Activated CD8-positive, alpha-beta memory T cell treated with anti-CD3 and anti-CD28 coated beads for 36 hours (primary cell): ENCODE measurements around the gene ACSM5. TPM values are rescaled to one million over a fixed set of nuclear protein-coding genes. Genes with fewer than 3 reads are reported as not detected.

Experiments
- CTCF ChIA-PET: fragments of 350-600 bp; sonication (Branson Sonifier 250); formaldehyde crosslinking; loops from one replicate; lab custom pipeline; 2021; ENCODE audit warnings: antibody characterized with exemption; lab: Charles Lee
- POLR2A ChIA-PET: fragments of 350-600 bp; sonication (Branson Sonifier 250); formaldehyde crosslinking; loops from one replicate; lab custom pipeline; 2021; ENCODE audit warnings: antibody characterized with exemption; lab: Charles Lee
- total RNA-seq, 2 experiments: library from RNA; stranded (reverse); gene quantifications; one replicate each; pipeline ENCODE4 v1.2.3, GENCODE V29; 2021

The ACSM5 gene, protein sequence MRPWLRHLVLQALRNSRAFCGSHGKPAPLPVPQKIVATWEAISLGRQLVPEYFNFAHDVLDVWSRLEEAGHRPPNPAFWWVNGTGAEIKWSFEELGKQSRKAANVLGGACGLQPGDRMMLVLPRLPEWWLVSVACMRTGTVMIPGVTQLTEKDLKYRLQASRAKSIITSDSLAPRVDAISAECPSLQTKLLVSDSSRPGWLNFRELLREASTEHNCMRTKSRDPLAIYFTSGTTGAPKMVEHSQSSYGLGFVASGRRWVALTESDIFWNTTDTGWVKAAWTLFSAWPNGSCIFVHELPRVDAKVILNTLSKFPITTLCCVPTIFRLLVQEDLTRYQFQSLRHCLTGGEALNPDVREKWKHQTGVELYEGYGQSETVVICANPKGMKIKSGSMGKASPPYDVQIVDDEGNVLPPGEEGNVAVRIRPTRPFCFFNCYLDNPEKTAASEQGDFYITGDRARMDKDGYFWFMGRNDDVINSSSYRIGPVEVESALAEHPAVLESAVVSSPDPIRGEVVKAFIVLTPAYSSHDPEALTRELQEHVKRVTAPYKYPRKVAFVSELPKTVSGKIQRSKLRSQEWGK
- total RNA-seq, result not detected

DNA sequence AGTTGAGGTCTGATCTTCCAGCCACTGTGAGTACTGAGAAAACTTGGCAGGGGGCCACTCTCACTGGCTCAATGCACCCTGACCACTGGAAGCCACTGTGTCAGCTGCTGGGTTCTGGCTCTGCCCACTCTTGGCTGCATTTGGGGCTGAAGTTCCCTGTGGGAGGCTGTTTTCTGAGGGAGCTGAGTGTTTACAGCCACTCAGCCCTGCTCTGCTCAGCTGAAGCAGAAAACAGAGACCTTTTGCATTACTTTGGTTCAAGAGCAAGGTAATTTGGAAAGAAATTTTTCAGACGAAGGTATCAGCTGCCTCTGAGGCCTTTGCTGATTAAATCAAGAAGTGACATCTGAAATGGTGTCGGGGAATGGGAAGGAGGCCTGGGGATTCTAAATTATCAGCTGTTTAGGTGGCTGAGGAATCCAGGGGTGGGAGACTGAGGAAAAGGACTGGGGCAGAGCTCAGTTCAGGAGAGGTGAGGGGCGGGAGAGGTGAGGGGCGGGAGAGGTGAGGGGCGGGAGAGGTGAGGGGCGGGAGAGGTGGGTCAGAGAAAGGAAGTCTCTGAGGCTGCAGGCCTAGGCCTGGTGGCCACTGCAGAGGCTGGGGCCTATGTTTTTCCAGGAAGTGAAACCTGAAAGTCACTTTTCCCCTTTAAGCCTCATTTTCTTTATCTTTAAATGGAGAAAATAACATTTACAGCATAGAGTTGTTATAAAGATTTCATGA lies at the start of gene ACSM5:
Gene ACSM5, plus strand, starts transcription at position 137 of the 723 bp plus-strand sequence. CDS start 1,951 bp downstream, outside the sequence.
- POLR2A ChIA-PET, result no interaction called here
- CTCF ChIA-PET, result no interaction called here

DNA sequence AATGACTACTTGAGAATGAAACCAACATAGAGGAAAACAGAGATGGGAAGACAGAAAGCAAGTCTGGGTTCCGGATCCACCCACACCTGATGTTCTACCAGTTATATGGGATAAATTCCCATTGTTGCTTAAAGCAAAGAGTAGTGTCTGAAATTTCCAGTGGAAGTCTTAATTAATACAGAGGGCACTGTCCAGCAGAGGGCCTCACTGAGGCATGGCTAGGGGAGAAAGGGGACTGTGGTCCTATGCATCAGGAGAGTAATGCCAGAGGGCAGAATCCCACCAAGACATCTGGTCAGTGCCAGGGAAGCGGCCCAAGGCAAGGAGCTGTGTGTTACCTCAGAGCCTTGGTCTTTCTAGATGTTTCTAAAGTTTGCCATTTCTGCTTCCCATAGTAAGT lies 49.3 kb upstream of the ACSM5 start:
- POLR2A ChIA-PET, result no interaction called here
- CTCF ChIA-PET, result no interaction called here

DNA sequence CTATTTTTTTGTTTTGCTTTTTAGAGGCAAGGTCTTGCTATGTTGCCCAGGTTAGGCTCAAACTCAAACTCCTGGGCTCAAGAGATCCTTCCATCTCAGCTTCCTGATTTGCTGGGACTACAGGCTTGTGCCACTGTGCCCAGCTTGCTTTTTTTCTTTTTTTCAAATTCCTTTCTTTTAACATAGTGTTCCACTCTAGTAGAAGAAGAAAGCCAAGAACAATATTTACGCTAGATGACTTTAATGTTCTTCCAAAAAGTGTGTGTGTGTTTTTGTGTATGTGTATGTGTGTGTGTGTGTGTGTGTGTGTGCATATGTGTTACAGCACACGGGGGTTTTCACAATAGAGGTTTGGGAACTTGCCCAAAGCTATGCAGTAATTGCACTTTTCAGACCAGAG lies 46.1 kb upstream of the ACSM5 start:
- CTCF ChIA-PET, result no interaction called here
- POLR2A ChIA-PET, result no interaction called here

DNA sequence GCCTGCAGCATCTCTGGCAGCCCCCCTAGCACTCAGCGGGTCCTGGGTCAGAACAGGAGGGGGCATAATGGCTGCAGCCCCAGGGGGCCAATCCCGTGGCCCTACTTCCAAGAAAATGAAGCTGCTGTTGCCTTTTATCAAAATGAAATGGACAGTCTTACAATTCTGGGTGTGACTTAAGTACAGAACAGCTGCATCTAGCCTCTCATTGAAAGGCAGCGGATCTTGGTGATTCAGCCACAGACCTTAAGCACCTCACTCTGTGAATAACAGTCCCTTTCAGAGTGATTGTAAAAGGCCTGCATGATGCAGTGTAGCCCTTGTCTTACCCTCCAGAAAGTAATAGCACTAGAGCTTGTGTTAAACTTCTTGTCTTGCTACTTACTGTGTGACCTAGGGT lies 45.3 kb upstream of the ACSM5 start:
- POLR2A ChIA-PET, result no interaction called here
- CTCF ChIA-PET, result no interaction called here

DNA sequence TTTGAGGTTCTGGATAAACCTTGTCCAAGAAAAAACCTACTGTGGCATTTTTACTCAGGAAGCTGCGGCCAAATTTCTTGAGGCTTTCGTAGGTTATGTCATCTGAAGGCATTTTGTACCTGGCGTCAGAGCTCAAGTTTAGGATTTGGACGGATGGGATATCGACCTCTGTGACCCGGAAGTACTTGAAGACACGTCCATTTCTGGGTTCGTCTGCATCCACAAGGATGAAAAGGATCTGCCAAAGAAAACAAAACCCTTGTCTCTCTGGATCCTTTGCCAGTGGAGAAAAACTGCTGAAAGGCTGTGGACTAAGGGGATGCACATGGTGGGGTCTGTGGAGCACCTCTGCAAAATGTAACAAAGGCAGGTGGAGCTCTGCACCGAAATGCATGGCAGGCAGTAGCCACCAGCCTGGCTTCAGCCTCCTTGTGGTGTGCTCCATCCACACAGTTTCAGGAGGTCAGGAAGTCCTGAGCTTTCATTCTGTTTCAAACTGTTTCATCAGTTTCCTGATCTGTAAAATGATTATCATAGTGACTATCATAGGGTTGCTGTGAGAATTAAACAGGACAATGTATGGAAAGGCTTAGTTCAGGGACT lies 39.8 kb upstream of the ACSM5 start:
- ChIA-PET CTCF (no interaction called here), POLR2A (no interaction called here)

DNA sequence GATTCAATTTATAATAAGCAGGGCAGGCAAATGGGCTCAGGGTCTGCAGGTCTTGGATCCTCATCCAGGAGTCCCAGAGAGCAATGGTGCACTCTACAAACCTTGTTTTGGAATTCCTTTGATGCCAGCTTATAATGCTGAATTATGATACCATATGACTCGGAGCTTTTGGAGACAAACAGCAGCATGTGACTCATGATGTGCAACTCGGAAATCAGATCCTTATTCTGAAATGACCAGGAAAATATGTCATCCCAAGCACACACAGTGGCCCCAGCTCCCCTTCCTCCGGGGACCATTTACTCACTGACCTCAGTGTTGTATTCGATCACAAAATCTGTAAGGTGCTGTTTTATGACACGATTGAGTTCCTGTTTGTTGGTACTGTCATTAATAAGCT lies 36.6 kb upstream of the ACSM5 start:
- POLR2A ChIA-PET, result no interaction called here
- CTCF ChIA-PET, result no interaction called here

DNA sequence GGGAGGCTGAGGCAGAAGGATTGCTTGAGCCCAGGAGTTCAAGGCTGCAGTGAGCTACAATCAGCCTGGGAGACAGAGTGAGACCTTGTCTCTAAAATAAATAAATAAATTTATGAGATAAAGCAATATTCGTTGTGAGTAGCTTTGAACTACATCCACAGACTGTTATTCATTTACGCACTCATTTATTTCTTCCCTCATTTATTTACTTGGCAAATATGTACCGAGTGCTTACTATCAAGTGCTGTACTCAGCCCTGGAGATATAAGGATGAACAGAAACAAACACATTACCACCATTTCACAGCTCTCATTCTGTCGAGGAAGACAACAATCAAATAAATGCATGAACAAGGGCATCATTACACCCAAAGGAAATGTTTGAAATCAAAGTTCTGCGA lies 32.2 kb upstream of the ACSM5 start:
- POLR2A ChIA-PET, result no interaction called here
- CTCF ChIA-PET, result no interaction called here

DNA sequence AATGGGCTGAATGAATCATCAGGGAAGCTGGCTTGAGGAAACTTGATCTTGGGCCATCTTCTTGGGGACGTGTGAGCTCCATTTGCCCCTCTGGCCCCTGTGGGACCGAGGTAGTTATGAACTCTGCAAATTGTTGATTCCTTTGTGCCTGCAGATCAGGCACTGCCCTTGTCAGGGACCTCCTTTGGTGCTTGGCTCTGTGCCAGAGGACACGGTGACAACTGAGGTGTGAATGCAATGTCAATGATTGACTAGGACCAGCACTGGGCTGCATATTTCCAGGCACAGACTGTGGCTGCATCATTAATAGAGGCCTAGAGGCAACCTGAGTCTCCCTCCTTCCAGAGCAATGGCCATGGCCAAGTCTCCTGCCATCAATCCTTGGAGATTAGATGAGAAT lies 28.6 kb upstream of the ACSM5 start:
- POLR2A ChIA-PET, result no interaction called here
- CTCF ChIA-PET, result interaction anchor here (0.7 kb wide), 1 partner anchor 100 kb away, joined by 3 read pairs; no protein-coding TSS in a partner anchor

- POLR2A ChIA-PET, result no interaction called here
- CTCF ChIA-PET, result interaction anchor here (1.0 to 4.1 kb wide), 2 partner anchors 475 to 478 kb away, joined by 4 to 29 read pairs; no protein-coding TSS in a partner anchor
Observed at GRCh38 chr16:20382202-20382948, 27.0 kb upstream of the ACSM5 start.

DNA sequence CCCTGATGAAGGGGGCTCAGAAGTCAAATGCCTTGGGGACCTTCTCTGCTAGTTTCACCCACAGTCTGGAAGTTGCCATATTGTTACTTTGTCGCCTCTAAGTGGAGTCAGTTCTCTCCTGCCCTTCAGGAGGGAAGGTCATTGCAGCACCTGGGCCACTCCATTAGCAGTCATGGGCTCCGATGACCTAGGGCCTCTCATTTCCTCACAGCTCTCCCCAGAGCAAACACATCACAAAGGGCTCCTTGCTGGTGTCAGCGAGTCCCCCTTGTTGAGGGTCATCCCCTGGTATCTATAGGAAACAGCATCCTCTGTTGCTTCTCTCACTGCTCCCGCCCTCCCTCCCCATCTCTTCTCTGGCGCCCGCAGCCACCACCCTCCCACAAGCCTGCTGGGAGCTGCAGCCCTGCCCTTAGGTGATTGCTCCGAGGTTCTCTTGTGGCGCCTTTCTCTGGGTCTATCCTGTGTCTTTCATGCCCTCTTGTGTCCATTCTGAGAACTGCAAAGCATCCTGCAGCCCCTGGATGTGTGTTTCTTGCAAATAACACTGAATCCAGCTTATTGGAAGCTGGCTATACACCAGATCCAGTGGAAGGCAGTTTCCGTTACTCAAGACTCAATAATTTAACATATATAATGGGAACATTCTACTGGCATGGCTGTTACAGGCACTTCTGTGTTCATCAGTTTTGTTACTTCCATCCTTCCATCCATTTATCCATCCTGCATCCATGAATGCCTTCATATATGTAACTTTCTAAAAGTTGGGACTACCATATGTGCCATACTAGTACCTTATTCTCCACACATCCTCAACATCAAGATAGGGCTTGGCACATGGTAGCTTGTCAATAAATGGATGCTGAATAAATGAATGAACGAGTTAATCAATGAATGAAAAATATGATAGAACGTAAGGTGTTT lies 26.0 kb upstream of the ACSM5 start:
- ChIA-PET CTCF (interaction anchor here (0.6 to 4.1 kb wide), 4 partner anchors 13 to 479 kb away, joined by 3 to 29 read pairs (median 4); no protein-coding TSS in a partner anchor), POLR2A (no interaction called here)

DNA sequence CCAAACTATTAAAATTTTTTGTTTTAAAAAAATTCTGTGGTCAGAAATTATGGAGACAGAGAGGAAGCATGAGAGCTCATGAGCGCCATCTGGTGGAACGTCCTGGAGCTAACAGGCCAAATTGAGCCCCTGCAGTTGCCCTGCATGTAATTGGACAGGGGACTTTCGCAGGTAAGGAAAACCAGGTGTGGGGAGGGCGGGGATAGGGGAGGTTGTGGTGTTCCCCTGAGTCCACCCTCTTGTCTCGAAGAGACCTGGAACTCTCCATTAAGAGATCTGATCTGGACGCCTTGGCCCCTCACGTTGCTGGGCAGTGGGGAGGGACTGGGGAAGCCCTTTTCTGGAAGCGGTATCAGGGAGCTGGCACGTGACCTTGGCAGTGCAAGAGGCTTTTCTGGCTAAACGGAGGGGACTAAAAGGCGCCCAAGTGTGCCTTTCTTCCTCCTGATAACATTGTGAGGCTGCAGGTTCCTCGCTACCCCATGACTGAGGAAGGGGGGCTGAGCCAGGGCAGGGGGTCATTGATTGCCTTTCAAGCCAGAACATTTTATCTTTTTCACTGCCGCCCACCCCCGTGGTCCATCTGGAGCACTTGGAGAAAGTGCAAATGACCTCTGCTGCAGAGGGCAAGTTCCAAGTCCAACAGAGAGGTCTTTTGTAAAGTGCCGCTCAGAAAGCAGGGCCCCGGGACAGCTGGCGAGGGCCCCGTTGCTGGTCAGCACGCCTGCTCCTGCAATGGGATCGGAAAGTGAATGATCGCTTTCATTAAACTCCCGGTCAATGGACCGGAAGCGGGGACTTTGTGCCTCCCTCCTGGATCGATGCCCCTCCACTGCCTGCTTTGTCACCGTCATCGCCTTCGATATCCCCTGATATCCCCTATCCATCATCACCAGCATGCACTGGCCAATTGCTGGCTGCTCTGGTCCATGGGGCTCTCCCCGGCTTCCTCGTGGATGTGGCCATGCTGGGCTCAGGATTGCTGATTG lies 23.2 kb upstream of the ACSM5 start:
- ChIA-PET POLR2A (no interaction called here), CTCF (interaction anchor here (0.7 to 4.1 kb wide), 5 partner anchors 10 to 479 kb away, joined by 3 to 29 read pairs (median 5); no protein-coding TSS in a partner anchor)

- POLR2A ChIA-PET, result no interaction called here
- CTCF ChIA-PET, result interaction anchor here (1.7 kb wide), 1 partner anchor 481 kb away, joined by 5 read pairs; no protein-coding TSS in a partner anchor
Observed at GRCh38 chr16:20387978-20388377, 21.4 kb upstream of the ACSM5 start.

- ChIA-PET POLR2A (no interaction called here), CTCF (no interaction called here)
Observed at GRCh38 chr16:20388854-20389253, 20.5 kb upstream of the ACSM5 start.

GRCh38 chr16:20391045-20391444 lies 18.3 kb upstream of the ACSM5 start:
- POLR2A ChIA-PET, result no interaction called here

GRCh38 chr16:20393801-20394577 lies 15.3 kb upstream of the ACSM5 start:
- POLR2A ChIA-PET, result interaction anchor here (0.7 kb wide), 1 partner anchor 16 kb away, joined by 3 read pairs; no protein-coding TSS in a partner anchor
- CTCF ChIA-PET, result interaction anchor here (1.3 kb wide), 1 partner anchor 9 kb away, joined by 3 read pairs; no protein-coding TSS in a partner anchor

More at GRCh38 chr16:20391045-20391444, 18.3 kb upstream of the ACSM5 start:
- CTCF ChIA-PET, result no interaction called here

- ChIA-PET CTCF (no interaction called here), POLR2A (no interaction called here)
Observed at GRCh38 chr16:20395946-20396345, 13.4 kb upstream of the ACSM5 start.
